Skin epidermis (tissue), 12 donors: ENCODE data around the gene PDE4B.

Experiments
- H3K27ac ChIP-seq, 21 experiments: fragments of 200-600 bp; sonication (generic) in 11 of 21; one replicate each; pipeline ENCODE4 v1.5.0; 2020; ENCODE audit warnings: mild to moderate bottlenecking in 3 of 21, inconsistent platforms in 2 of 21, moderate library complexity in 2 of 21
- H3K4me3 ChIP-seq, 7 experiments: fragments of 200-600 bp; sonication (generic) in 2 of 7; one replicate each; pipeline ENCODE4 v1.5.0; 2020; ENCODE audit warnings: inconsistent platforms in 2 of 7, mild to moderate bottlenecking in 2 of 7, moderate library complexity in 1 of 7

Gene PDE4B

DNA sequence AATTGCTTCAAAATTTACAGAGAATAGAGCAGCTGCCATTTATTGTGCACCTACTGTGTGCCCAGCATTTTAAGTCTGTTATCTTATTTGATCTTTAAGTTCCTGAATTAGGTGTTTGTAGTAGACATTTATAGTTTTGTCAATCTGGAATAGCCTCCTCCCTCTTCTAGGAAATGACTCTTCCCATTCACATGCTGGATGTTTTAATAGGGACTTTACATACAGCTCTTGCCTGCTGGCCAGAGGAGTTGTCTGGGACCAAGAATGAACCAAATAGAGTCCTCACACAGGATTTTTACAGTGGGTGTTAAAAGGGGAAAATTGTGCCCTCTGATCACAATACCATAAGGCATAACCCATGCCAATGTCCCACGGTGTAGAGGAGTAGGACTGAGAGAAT is 367.1 kb downstream of the PDE4B start:
- Histone ChIP-seq H3K4me3 (no peak overlapping the region), H3K27ac (no peak overlapping the region)

DNA sequence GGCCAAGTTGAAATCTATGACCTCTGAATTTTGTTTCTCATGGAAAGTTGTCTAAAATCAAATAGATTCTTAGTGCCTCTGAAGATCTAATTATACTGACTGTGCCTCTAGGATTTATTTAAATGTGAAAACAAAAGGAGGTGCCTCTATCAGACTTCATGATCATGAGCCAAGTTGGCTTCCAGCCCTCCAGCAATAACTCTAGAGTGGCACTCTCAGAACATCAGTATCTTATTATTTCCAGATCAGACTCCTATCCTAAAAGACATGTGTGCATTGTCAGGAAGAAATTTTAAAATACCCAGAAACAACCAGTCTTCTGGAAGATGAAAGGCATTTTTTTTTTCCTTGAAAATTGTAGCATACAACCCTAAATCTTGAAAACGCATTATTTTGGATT is 368.0 kb downstream of the PDE4B start:
- Histone ChIP-seq H3K27ac (no peak overlapping the region), H3K4me3 (no peak overlapping the region)

DNA sequence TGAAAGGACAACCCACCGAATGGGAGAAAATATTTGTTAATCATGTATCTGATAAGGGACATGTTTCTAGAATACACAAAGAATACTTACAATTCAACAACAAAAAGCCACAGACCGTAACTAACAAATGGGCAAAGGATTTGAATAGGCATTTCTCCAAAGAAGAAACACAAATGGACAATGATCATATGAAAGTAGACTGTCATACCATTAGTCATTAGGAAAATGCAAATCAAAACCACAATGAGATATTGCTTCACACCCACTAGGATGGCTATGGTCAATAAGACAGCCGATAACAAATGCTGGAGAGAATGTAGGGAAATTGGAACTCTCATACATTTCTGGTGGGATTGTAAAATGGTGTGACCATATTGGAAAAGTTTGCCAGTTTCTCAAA is 374.1 kb downstream of the PDE4B start:
- Histone ChIP-seq H3K4me3 (no peak overlapping the region), H3K27ac (no peak overlapping the region)

DNA sequence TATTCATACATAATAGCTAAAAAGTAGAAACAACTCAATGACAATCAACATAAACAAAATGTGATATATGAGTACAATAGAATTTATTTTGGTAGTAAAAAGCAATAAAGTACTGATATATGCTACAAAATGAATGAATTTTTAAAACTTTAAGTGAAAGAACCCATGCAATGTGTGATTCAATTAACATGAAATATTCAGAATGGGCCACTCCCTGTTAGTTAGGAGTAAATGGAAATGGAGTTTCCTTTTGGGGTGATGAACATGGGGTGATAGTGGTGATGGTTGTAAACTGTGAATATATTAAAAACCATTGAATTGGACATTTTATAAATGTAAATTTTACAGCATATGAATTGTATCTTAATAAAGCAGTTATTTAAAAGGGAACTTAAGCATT is 374.6 kb downstream of the PDE4B start:
- Histone ChIP-seq H3K4me3 (no peak overlapping the region), H3K27ac (no peak overlapping the region)

- Histone ChIP-seq H3K4me3 (no peak overlapping the region), H3K27ac (no peak overlapping the region)
Observed at GRCh38 chr1:66168467-66168887, 375.8 kb downstream of the PDE4B start.

GRCh38 chr1:66168948-66169671 is 376.4 kb downstream of the PDE4B start:
- no peak overlapping the region for H3K4me3 ChIP-seq
- no peak overlapping the region for H3K27ac ChIP-seq

DNA sequence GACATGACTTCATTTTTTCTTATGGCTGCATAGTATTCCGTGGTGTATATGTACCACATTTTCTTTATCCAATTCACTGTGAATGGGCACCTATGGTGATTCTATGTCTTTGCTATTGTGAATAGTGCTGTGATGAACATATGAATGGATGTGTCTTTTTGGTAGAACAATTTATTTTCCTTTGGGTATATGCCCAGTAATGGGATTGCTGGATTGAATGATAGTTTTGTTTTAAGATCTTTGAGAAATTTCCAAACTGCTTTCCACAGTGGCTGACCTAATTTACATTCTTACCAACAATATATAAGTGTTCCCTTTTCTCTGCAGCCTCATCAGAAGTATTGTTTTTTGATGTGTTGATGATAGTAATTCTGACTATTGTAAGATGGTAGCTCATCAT is 379.6 kb downstream of the PDE4B start:
- Histone ChIP-seq H3K27ac (no peak overlapping the region), H3K4me3 (no peak overlapping the region)

DNA sequence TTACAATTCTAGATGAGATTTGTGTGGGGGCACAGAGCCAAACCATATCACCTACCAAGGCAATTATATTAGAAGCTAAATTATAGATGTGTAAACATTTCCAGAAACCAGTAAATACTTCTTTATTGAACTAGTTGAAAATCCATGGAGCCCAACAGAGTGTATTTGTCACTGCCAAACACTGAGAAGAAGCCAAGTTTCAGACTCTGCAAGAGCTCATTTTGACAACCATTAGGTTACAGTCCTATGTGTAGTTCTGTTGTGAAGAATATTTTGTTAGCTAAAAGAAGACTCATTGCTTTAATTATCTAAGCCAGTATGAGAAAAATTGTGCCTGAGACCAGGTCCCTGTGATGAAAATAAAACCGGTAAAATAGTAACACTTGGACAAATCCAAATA is 382.4 kb downstream of the PDE4B start:
- Histone ChIP-seq H3K4me3 (no peak overlapping the region), H3K27ac (no peak overlapping the region)

- Histone ChIP-seq H3K4me3 (no peak overlapping the region), H3K27ac (no peak overlapping the region)
Observed at GRCh38 chr1:66175581-66175980, 382.9 kb downstream of the PDE4B start.

DNA sequence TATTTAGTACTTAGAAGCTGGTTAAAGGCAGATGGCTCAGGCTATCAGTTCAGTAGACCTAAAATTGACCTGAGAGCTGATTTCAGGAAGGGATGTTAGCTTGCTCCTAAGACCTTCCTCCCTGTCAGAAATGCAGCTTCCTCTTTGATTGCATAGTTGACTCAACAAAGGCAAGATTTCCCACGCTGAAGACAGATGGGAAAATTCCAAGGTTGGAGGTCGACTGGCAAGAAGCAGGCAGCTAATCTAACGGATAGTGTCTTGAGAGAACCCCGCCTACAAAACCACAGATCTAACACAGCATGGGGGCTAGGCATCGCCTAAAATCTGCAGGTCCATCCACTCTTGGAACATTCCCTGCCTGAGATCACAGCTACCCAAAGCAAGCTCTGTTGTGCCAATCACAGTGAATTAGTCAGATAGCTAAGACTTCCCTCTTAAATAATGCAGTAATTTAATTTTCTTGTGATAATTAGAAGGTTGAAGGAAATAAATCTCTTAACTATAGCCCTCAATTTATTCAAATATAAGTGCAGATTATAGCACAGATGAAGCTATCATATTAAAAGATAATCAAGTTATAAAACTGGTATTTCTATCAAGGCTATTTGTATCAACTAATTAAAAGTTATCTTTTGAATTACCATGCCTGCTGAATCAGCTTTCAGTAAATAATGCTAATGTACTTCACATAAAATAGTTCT is 383.5 kb downstream of the PDE4B start:
- Histone ChIP-seq H3K27ac (no peak overlapping the region), H3K4me3 (no peak overlapping the region)

DNA sequence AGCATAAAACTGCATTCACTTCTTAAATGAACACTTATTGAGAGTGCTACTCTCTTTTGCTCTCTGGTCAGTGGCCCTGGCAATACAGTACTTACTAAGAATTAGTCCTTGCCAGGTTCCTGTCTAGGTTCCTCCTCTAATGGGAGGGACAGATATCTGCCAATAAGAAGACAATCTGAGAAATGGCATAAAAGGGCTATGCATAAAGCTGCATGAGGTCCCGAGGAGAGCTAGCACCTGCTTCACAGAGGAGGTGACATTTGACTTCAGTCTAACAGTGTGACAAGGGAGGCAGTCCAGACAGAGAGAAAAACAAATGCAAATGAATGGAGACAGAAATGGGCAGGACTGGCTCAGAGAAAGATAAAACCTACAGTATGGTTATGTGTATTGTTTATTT is 384.1 kb downstream of the PDE4B start:
- Histone ChIP-seq H3K4me3 (no peak overlapping the region), H3K27ac (no peak overlapping the region)

DNA sequence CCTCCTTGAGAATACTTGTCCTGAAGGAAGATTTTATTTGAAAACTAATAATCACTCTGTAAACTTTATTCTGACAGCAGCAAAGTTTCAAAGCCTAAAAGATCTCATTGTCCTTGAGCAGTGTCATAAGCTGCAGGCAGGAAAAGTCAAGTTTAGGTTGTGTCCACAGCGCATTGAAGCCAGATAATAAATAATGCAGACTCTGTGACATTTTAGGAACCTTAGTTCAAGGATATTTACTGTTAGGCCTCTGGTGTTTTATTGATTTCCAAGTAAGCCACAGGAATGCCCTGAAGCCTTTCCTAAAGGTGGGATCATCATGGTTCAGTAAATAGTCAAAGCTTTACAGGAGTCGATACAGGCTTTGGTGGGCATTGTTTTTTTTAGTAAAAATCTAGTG is 384.8 kb downstream of the PDE4B start:
- no peak overlapping the region for H3K27ac ChIP-seq
- H3K4me3 ChIP-seq, result no peak overlapping the region

DNA sequence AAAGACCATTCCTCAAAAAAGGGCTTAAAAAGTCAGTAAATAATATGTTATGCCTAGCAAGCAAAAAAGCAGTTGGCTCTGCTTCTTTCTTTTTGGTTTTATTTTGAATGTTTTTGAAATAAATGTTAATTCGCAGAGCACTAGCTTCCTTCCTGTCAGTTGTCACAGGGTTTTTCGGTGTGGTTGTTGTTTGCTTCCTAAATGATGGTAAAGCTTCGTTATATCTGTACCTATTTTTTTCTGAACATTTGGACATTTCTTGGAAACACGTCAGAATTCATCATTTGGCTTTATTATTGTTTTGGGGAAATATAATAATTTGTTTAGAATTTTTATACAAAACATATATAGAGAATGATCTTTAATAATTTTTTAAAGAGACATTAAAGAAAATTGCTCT is 389.3 kb downstream of the PDE4B start:
- Histone ChIP-seq H3K4me3 (no peak overlapping the region), H3K27ac (no peak overlapping the region)

GRCh38 chr1:66182551-66183178 is 390.0 kb downstream of the PDE4B start:
- Histone ChIP-seq H3K4me3 (no peak overlapping the region), H3K27ac (no peak overlapping the region)

DNA sequence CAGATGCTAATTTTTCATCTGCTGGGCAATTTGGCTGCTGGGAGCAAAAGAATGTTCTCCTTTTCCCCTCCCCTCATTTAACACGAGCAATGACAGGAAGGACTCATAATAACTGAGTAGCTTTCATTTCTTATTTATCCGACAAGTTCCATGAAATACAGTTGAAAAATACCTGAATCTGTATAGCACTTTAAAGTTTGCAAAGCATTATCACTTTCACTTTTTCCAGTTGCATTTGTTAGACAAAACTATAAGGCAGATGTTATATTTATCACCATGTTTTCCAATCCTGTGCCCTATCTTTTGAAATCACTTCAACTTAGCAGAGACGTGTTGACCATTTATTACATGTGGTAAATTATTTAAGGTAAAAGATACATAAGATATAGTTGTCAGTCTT is 390.7 kb downstream of the PDE4B start:
- H3K27ac ChIP-seq, result no peak overlapping the region
- H3K4me3 ChIP-seq, result no peak overlapping the region

DNA sequence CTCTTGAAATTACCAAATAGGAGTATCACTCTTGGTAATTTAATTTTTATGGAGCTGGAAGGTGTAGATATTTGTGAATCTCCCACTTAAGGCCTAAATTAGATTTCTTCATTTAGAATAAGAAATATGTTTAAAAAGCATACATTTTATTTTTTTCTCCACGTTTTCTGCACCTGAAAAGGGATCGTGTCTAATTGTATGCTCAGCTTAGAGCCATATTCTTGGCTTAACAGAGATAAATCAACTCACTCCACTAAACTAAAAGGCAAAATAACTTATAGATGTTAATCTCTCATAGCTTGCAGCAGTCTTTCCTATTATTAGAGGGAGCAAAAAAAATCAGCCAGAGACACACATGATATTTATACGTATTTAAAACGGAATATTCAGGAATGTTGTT is 404.4 kb downstream of the PDE4B start:
- H3K4me3 ChIP-seq, result no peak overlapping the region

GRCh38 chr1:66197785-66198184 is 405.1 kb downstream of the PDE4B start:
- Histone ChIP-seq H3K27ac (no peak overlapping the region), H3K4me3 (no peak overlapping the region)

More for the DNA sequence above, 404.4 kb downstream of the PDE4B start:
- H3K27ac ChIP-seq, result no peak overlapping the region

- Histone ChIP-seq H3K27ac (no peak overlapping the region), H3K4me3 (no peak overlapping the region)
Observed at GRCh38 chr1:66206563-66207144, 414.0 kb downstream of the PDE4B start.

DNA sequence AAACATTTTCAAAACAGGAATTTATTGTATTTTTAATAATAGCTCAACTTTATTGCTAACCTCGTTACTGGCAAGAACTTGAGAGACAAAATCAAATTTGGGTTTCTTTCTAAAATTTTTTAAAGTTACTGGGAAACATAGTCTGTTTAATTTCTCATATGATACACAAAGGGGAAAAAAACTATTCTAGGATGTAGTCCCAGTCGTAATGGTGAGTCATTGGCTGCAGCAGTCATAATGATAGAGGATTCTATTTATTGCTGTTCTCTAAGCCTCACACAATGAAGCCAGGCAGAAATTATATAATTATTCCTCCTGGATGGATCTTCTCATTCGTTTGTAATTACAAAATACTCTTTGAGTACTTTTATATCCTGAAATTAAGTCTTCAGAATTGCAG is 414.8 kb downstream of the PDE4B start:
- Histone ChIP-seq H3K27ac (no peak overlapping the region), H3K4me3 (no peak overlapping the region)

DNA sequence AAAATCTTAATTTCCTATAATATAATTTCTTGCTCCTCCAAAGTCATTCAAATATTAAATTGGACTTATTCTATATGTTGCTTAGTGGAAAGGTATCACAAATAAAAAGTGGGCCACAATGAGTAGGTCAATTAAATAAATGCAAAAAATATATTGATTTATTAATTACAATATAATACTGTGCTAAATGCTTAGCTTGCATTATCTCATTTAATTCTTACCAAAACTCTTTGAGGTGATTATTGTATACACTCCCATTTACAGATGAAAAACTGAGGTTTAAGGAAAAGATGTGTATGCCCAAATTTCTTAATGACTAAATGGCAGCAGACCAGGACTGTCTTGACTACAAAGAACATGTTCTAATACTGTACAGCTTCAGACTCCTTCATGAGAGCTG is 415.9 kb downstream of the PDE4B start:
- Histone ChIP-seq H3K27ac (no peak overlapping the region), H3K4me3 (no peak overlapping the region)
